ENCODE results near the gene PRPF18.
A peak's percentile ranks its signal among the peaks of the same experiment; 100 is the strongest.

The PRPF18 gene

GRCh38 chr10:13615650-13616300 lies 29.0 kb downstream of the PRPF18 start:
- in situ Hi-C loops (cut with HindIII; ENCODE audit: low sequenced_read_pairs) = no loop called here
- no peak overlapping the region for H3K4me3 ChIP-seq (ENCODE audit: low read depth, low read length)
- no peak for TF ChIP-seq CTCF (IDR thresholded peaks at IDR 0.05; ENCODE audit: low read depth, low read length)
- peak; percentile 53 for DNase-seq (ENCODE audit: low read depth, low spot score)

- TF ChIP-seq CTCF (IDR thresholded peaks at IDR 0.05; ENCODE audit: low read depth, low read length) = no peak
- no peak overlapping the region for H3K4me3 ChIP-seq (ENCODE audit: low read depth, low read length)
- peak; percentile 25 for DNase-seq (ENCODE audit: low read depth, low spot score)
- in situ Hi-C loops (cut with HindIII; ENCODE audit: low sequenced_read_pairs) = no loop called here
Observed at GRCh38 chr10:13617116-13617515, 30.4 kb downstream of the PRPF18 start.

DNA sequence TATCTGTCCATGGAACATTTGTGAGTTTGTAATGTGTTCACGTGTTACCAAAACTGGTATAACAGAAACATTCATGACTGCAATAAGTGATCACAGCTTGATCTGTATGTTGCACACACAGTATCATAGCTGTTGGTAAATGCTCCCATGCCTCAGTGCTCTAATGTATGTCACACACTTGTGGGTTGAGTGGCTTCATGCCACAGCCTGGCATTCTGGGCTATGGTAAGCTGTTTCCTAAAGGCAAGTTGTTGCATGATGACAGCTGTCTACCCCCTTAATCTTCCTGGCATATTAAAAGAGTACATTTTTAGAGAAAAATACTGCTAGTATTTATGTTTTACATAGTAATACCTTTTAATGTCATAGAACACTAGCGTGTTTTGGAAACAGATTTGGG lies 35.2 kb downstream of the PRPF18 start:
- in situ Hi-C loops (cut with HindIII; ENCODE audit: low sequenced_read_pairs) = no loop called here
- TF ChIP-seq CTCF (IDR thresholded peaks at IDR 0.05; ENCODE audit: low read depth, low read length) = no peak
- DNase-seq (ENCODE audit: low read depth, low spot score) = no peak
- H3K4me3 ChIP-seq (ENCODE audit: low read depth, low read length) = no peak overlapping the region

DNA sequence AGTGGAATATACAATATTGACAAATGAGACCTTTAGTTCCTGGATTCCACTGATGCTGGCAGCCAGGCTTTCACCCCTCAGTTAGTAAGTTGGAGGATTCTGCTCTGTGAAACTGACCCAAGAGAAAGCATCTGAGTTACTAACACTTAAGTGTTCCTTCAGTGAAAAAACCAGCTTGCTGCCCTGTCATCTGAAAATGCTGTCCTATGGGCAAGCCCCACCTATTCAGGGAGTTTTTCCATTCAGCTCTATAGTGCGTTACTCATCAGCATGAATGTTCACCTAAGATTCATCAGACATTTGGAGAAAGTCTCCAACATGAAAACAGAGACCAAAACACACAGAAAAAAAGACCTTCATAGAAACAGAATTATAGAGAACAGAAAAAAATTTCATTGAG lies 37.9 kb downstream of the PRPF18 start:
- DNase-seq (ENCODE audit: low read depth, low spot score) = no peak
- no peak for TF ChIP-seq CTCF (IDR thresholded peaks at IDR 0.05; ENCODE audit: low read depth, low read length)
- in situ Hi-C loops (cut with HindIII; ENCODE audit: low sequenced_read_pairs) = no loop called here
- H3K4me3 ChIP-seq (ENCODE audit: low read depth, low read length) = no peak overlapping the region

DNA sequence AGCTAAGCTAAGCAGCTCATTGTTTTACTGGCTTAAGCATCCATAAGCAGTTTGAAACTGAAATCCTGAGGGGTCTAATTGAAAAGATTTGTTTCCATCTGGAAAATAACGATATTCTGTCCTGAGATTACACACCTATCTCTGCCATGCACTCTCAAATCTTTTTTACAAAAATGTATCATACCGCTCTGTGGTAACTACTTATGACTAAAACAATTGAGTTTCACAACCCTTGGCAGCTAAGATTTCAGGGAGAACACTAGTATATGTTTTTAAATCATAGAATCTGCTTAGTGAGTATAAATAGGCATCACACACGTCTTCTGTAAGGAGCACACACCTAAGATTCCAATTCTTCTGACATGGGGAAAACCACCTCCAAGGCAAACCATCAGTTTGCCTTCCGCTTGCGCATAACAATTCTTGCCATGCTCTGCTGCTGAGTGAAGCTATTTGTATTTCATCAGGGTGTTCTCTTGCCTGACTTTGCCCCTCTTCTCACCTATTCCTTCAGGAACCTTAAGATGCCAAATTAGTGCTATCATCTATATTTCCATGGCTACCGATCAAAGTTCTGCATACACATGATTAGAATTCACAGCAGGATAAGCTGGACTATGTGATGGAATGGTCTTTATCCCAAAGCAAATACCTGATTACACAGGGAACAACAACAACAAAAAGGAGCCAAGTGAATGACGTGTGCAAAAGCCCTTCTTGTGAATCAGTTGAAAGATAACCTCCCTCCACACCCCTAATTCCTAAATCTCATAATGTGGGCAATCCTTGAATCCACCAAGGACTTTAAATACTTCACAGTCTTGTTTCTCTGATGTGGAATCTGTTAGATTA lies 40.9 kb downstream of the PRPF18 start:
- H3K4me3 ChIP-seq (ENCODE audit: low read depth, low read length) = no peak overlapping the region
- TF ChIP-seq CTCF (IDR thresholded peaks at IDR 0.05; ENCODE audit: low read depth, low read length) = no peak
- DNase-seq (ENCODE audit: low read depth, low spot score) = no peak
- in situ Hi-C loops (cut with HindIII; ENCODE audit: low sequenced_read_pairs) = no loop called here

DNA sequence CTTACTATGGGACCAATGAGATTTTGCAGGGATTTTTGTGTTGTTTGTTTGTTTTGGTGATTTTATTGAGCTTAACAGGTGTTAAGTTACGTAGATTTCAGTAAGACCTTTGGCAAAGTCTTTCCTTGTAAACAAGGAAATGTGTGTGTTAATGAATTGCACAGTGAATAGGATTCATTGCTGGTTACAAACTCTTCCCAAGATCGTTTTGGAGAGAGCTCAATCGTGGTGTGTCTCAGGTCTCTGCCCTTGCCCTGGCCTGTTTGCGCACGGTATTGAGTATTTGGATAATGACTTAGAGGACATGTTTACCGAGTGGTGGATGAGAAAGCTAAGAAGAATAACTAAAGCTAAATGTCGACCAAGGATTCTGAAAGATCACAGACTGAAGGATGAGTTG lies 41.9 kb downstream of the PRPF18 start:
- in situ Hi-C loops (cut with HindIII; ENCODE audit: low sequenced_read_pairs) = no loop called here
- TF ChIP-seq CTCF (IDR thresholded peaks at IDR 0.05; ENCODE audit: low read depth, low read length) = no peak
- DNase-seq (ENCODE audit: low read depth, low spot score) = no peak
- H3K4me3 ChIP-seq (ENCODE audit: low read depth, low read length) = no peak overlapping the region
